GM18517 (cell line): ENCODE measurements around the gene MAL.
"Not testable (repeated sequence)": the region's sequence is repeated elsewhere in the genome, so short reads cannot be mapped to it uniquely, and the experiment has no call there.

Source experiments
- ATAC-seq: cut with Tn5 transposase; IDR thresholded peaks from one replicate; pipeline ENCODE4 v1.9.1; 2021; ENCODE audit warnings: mild to moderate bottlenecking, moderate library complexity; ENCODE audit not compliant: unreplicated experiment

Gene MAL

GRCh38 chr2:95086017-95086416 is 60.5 kb downstream of the MAL start:
- ATAC-seq: no peak

GRCh38 chr2:95087379-95087778 is 61.9 kb downstream of the MAL start:
- no peak for ATAC-seq

GRCh38 chr2:95091885-95092555 is 66.5 kb downstream of the MAL start:
- no peak for ATAC-seq

GRCh38 chr2:95098273-95098672 is 72.8 kb downstream of the MAL start:
- not testable (repeated sequence) for ATAC-seq

GRCh38 chr2:95099910-95100309 is 74.4 kb downstream of the MAL start:
- no peak for ATAC-seq
